ENCODE data around the gene UEVLD.
A peak's percentile ranks its signal among the peaks of the same experiment; 100 is the strongest.

UEVLD gene

DNA sequence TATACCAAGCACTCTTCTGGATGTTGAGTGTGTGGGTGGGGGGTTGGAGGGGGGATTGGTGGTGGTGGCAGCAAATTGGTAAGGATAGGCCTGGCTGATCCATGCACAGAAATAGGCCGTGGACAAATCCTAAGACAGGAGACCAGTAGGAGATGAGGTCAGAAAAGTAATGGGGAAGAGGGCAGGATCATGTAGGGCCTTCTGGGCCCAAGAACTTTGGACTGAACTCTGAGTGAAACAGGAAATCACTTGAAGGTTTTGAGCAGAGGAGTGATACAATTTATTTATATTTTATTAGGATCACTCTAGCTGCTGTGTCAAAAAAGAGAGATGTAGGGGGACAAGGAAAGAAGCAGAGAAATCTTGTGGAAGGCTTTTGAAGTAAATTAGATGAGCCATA lies 90.5 kb downstream of the UEVLD start:
- DNase-seq, result no peak

DNA sequence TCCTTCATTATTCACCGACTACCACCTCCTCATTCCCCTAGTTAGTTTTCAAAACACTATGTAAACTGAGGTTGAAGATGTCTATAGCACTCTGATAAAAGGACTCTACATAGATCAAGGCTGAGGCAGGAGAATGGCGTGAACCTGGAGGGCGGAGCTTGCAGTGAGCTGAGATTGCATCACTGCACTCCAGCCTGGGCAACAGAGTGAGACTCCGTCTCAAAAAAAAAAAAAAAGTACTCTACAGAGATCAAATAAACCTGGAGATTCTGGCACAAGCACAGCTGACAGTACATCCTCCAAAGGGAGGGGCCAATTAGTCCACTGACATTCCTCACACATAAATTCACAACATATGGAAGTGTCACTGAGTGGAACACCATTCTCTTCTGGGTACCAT lies 92.8 kb downstream of the UEVLD start:
- no peak for DNase-seq

DNA sequence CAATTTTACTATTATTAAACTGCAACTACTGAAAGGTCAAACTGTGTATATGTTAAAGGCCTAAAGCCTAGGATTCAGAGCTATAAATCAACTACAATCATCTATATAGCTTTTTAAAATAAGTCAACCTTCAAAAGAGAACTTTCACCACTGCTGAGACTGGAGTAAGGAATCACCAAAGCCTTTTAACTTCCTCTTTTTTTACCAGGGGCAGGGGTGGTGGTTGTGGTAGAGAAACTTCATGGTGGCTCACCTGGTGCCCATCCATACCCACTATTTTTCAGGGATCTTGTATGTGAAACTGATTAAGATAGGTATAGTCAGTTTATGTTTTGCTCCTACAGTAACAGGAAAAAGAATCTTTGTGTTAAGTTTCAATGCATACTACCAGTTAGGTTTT lies 93.3 kb downstream of the UEVLD start:
- DNase-seq, result peak in 3 of 4 experiments; percentile 3 to 17 (median 13)

DNA sequence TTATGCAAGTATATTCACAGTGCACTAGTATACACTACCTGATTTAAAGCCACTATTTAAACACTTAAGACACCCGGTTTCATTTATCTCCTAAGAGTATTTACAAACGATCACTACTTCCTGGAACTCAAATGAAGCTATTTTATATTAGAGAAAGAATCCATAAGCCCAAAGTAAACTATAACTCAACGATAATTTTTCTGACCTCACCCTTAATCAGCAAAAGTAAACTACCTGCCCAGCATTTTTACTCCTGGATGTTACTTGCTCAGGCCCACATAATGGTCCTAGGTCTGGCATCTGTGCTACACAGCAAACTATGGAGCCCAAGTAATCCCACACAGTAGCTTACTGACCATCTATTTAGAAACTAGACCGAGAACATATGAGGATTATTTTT lies 95.2 kb downstream of the UEVLD start:
- no peak for DNase-seq

DNA sequence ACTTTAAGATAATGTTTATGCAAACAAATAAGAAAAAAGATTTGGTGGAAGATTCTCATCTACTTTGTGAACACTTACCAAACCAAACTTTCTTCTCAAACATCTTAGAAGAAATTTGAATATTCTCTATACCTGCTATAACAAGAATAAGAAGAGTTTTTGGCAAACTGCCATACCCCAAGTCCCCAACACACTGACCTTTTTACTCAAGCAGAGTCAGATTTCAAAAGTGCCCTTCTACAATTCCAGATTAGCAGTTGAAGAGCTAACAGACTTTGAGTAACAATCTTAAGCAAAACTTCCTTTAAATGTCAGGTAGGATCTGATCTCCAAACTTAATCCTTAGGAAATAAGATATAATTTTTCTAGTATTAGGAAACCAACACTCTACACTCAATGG lies 95.6 kb downstream of the UEVLD start:
- no peak for DNase-seq

DNA sequence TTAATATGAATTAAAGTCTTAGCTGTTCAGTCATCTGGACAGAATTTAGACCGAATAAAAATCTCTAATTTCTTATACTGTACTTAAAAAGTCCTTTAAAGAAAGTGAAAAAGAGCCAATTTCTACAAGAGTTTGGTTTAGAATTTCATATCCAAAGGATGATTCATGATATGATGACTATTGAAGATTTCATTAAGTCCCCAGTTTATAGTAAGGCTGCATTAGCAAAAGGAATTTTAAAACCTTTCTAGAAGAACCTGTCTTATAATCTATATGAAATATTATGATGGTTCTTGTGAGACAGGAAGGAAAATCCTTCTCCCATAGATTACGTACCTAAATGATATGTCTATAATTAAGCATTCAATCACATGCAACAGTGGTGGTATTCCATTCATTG lies 96.6 kb downstream of the UEVLD start:
- no peak for DNase-seq

DNA sequence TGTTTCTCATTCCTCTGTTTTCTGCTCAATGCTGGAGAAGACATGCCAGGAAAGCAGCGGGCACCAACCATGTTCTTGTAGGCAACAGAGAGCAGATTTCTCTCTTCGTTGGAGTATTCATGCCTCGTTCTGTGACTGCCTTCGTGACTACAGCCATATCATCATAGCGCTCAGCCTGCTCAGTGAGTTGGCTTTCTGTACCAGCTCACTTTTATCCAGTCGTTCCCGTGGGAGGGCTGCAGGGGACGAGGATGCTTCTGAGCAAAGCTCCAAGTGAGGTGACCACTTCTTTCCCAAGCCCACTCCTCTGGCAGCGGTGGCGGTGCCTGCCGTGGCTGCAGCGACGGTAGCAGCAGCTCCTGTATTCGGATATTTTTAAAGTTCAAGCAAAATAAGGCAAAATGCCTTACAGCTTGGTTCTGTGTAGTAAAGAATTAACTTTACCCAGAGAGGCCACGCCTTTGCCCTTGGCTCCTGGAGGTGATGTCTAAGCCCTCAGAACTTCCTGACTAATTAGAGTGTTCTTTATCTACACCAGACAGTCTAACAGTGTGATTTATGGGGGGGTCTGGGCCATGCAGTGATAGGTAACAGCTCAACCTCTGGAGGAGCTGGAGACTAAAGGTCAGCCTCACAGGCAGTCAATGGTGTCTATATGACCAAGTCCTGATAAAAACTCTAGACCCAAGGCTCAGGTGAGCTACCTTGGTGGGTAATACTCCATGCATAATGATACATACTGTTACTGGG lies 97.6 kb downstream of the UEVLD start:
- no peak for DNase-seq

DNA sequence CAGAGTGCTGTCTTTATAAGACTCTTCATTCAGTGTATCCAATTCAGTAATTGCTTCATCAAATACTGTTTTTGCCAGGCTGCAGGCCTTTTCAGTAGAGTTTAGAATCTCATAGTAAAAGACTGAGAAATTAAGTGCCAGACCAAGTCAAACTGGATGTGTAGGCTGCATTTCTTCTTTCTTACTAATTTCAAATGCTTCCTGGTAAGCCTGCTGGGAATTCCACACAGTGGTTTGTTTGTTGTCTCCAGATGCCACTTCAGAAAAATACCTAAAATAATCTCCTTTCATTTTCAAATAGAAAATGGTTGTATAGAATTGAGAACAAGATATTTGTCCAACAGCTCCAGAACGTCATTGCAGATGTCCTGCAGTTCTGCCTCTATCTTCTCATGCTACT lies 98.2 kb downstream of the UEVLD start:
- DNase-seq, result no peak

DNA sequence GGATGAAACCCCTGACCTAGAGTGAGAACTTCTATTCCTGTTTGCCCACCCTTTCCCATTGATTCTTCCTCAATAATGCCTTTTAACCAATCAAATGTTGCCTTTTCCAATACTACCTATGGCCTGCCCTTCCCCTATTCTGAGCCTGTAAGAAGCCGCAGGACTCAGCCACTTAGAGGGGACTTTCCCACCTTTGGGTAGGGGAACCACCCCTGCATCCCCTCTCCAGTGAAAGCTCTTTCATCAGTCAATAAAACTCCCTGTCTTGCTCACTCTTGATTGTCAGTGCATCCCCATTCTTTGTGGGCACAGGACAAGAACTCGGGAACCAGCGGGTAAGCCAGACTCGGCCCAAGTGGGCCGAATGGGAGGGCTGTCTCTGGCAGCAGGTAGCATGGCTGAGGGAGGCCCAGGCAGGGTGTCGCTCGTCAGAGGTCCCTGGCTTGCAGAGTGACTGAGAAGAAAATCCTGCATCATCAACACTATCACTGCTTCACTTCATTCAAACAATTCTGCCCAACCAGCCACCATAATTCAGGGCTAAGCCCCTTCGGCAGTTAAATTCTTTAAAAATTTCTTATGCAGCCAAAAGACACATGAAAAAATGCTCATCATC lies 102.5 kb downstream of the UEVLD start:
- DNase-seq, result no peak
